Osteoblast (primary cell): ENCODE measurements around the gene REEP3. TPM values are rescaled to one million over a fixed set of nuclear protein-coding genes. Genes with fewer than 3 reads are reported as not detected.

Experiments used
- DNase-seq: peaks from one replicate; pipeline ENCODE4 v3.0.0; 2011; ENCODE audit warnings: low spot score, mixed read lengths; ENCODE audit not compliant: insufficient read length; ENCODE audit errors: missing footprints
- H2AFZ ChIP-seq: 2 replicates; pipeline ENCODE4 v1.6.0; 2011; ENCODE audit warnings: mild to moderate bottlenecking, low read length
- H3K27ac ChIP-seq: 2 replicates; pipeline ENCODE4 v1.5.1; 2011; ENCODE audit warnings: mild to moderate bottlenecking, low read depth, low read length, moderate library complexity
- H3K27me3 ChIP-seq: 2 replicates; pipeline ENCODE4 v1.6.0; 2012; ENCODE audit warnings: mild to moderate bottlenecking, control low read depth, inconsistent platforms, low read length, moderate library complexity; ENCODE audit not compliant: insufficient read depth
- H3K36me3 ChIP-seq: 2 replicates; pipeline ENCODE4 v1.5.1; 2011; ENCODE audit warnings: mild to moderate bottlenecking, low read length, control low read depth, moderate library complexity; ENCODE audit not compliant: insufficient read depth
- H3K4me1 ChIP-seq: 2 replicates; pipeline ENCODE4 v1.5.1; 2011; ENCODE audit warnings: mild to moderate bottlenecking, low read length, control low read depth, moderate library complexity; ENCODE audit not compliant: insufficient read depth
- H3K4me2 ChIP-seq: 2 replicates; pipeline ENCODE4 v1.6.0; 2011; ENCODE audit warnings: mild to moderate bottlenecking, low read length; ENCODE audit not compliant: insufficient read depth
- H3K4me3 ChIP-seq: fragments of 200-600 bp; sonication (generic); 3 replicates; pipeline ENCODE4 v1.5.1; 2012; ENCODE audit warnings: mild to moderate bottlenecking, low read length, inconsistent platforms; ENCODE audit not compliant: insufficient read depth
- H3K79me2 ChIP-seq: 2 replicates; pipeline ENCODE4 v1.6.0; 2012; ENCODE audit warnings: mild to moderate bottlenecking, low read length, control low read depth, inconsistent platforms; ENCODE audit not compliant: insufficient read depth
- H3K9me3 ChIP-seq: 2 replicates; pipeline ENCODE4 v1.5.1; 2011; ENCODE audit warnings: low read depth, low read length, control low read depth
- H4K20me1 ChIP-seq: 2 replicates; pipeline ENCODE4 v1.6.0; 2012; ENCODE audit warnings: mild to moderate bottlenecking, low read length, control low read depth; ENCODE audit not compliant: insufficient read depth
- total RNA-seq: library from RNA; depleted of rRNA; stranded (reverse); fragments of >200 nt; gene quantifications from 2 replicates; pipeline ENCODE4 v1.2.3, GENCODE V29; 2012
- TF ChIP-seq, protein P1 (sequence below): IDR thresholded peaks from 2 replicates; pipeline ENCODE4 v1.5.1; 2011; ENCODE audit warnings: mild to moderate bottlenecking, low read depth, low read length, moderate library complexity; ENCODE audit errors: extremely low read depth

REEP3 gene
- total RNA-seq, 1 donor, result 71.3 TPM

DNA sequence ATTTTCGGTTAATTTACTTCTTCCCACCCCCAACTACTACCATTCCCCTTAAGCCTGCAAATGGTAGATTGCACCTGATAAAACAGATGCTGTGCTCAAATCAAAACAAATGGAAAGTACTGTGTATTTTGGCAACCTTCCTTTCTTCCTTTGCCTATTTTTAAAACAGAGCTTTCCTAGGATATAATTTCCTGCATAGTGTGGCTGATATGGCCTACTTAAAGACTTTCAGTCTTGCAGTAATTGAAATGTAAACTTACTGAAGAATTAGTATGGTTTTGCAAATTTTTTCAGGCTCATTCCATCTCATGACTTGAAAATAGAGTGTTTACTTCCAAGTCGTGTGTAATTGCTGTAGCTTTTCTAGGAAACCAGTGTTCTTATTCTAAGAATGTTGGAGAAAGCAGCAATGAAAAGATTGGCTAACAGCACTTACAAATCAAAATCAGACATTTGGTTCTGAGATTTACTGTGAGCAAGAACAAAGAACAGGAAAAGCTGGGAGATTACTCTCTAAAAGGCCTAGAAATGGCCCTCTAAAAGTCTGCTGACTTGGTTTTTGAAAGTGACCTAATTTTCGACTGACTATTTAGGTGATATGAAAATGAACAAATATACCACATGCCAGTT is 52.0 kb downstream of the REEP3 start:
- Histone ChIP-seq H3K9me3 (no peaks in the 10 kb centered on the region), H4K20me1 (peaks cover 3% of the 10 kb centered on the region), H3K4me1 (peaks cover 12% of the 10 kb centered on the region), H3K4me3 (no peak overlapping the region), H3K27me3 (no peaks in the 10 kb centered on the region), H2AFZ (peak overlapping the region; percentile 8), H3K4me2 (peak overlapping the region; percentile 52), H3K36me3 (no peaks in the 10 kb centered on the region), H3K79me2 (peaks cover 10% of the 10 kb centered on the region), H3K27ac (peak overlapping the region; percentile 49)
- DNase-seq, result no peak
- TF ChIP-seq, protein P1, sequence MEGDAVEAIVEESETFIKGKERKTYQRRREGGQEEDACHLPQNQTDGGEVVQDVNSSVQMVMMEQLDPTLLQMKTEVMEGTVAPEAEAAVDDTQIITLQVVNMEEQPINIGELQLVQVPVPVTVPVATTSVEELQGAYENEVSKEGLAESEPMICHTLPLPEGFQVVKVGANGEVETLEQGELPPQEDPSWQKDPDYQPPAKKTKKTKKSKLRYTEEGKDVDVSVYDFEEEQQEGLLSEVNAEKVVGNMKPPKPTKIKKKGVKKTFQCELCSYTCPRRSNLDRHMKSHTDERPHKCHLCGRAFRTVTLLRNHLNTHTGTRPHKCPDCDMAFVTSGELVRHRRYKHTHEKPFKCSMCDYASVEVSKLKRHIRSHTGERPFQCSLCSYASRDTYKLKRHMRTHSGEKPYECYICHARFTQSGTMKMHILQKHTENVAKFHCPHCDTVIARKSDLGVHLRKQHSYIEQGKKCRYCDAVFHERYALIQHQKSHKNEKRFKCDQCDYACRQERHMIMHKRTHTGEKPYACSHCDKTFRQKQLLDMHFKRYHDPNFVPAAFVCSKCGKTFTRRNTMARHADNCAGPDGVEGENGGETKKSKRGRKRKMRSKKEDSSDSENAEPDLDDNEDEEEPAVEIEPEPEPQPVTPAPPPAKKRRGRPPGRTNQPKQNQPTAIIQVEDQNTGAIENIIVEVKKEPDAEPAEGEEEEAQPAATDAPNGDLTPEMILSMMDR, result no peak

- no peak overlapping the region for H3K27ac ChIP-seq
- TF ChIP-seq, protein P1, result no peak
- no peak overlapping the region for H3K4me2 ChIP-seq
- H4K20me1 ChIP-seq, result peaks cover 3% of the 10 kb centered on the region
- no peak overlapping the region for H3K4me3 ChIP-seq
- H3K36me3 ChIP-seq, result no peaks in the 10 kb centered on the region
- H3K27me3 ChIP-seq, result no peaks in the 10 kb centered on the region
- H3K9me3 ChIP-seq, result no peaks in the 10 kb centered on the region
- DNase-seq, result no peak
- H3K4me1 ChIP-seq, result peaks cover 12% of the 10 kb centered on the region
- H2AFZ ChIP-seq, result no peak overlapping the region
- peaks cover 10% of the 10 kb centered on the region for H3K79me2 ChIP-seq
These were observed 52.8 kb downstream of the REEP3 start for GRCh38 chr10:63574011-63574410.

GRCh38 chr10:63576501-63576900 is 55.3 kb downstream of the REEP3 start:
- peaks cover 12% of the 10 kb centered on the region for H3K4me1 ChIP-seq
- no peak overlapping the region for H3K27ac ChIP-seq
- TF ChIP-seq, protein P1, result no peak
- no peaks in the 10 kb centered on the region for H3K27me3 ChIP-seq
- no peak overlapping the region for H2AFZ ChIP-seq
- H3K4me3 ChIP-seq, result no peak overlapping the region
- DNase-seq, result no peak
- no peaks in the 10 kb centered on the region for H3K36me3 ChIP-seq
- peaks cover 14% of the 10 kb centered on the region for H3K79me2 ChIP-seq
- no peaks in the 10 kb centered on the region for H3K9me3 ChIP-seq
- peaks cover 3% of the 10 kb centered on the region for H4K20me1 ChIP-seq
- no peak overlapping the region for H3K4me2 ChIP-seq

- H3K79me2 ChIP-seq, result peaks cover 22% of the 10 kb centered on the region
- TF ChIP-seq, protein P1, result no peak
- no peaks in the 10 kb centered on the region for H4K20me1 ChIP-seq
- no peaks in the 10 kb centered on the region for H3K27me3 ChIP-seq
- no peaks in the 10 kb centered on the region for H3K9me3 ChIP-seq
- no peak overlapping the region for H3K4me3 ChIP-seq
- no peak overlapping the region for H2AFZ ChIP-seq
- H3K27ac ChIP-seq, result no peak overlapping the region
- H3K4me2 ChIP-seq, result no peak overlapping the region
- DNase-seq, result no peak
- H3K4me1 ChIP-seq, result peaks cover 1% of the 10 kb centered on the region
- no peaks in the 10 kb centered on the region for H3K36me3 ChIP-seq
These were observed 57.3 kb downstream of the REEP3 start for GRCh38 chr10:63578501-63578900.
